ENCODE results near the gene TGM1.
"Not testable (repeated sequence)": the region's sequence is repeated elsewhere in the genome, so short reads cannot be mapped to it uniquely, and the experiment has no call there.

The TGM1 gene

DNA sequence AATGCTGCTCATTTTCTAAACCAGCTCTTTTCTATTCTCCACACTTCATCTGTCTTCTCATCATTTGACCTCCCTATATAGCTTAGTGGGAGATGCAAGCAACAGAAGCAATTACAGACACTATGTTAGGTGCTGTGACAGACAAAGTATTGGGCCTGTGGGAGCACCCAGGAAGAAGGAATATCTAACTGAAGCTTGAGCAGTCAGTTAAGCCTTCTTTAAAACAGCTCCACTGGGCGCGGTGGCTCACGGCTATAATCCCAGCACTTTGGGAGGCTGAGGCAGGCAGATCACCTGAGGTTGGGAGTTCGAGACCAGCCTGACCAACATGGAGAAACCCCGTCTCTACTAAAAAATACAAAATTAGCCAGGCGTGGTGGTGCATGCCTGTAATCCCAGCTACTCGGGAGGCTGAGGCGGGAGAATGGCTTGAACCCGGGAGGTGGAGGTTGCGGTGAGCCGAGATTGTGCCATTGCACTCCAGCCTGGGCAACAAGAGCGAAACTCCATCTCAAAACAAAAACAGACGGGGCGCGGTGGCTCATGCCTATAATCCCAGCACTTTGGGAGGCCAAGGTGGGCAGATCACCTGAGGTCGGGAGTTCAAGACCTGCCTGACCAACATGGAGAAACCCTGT, 59.6 kb downstream of the TGM1 start:
- DNase-seq: not testable (repeated sequence)

DNA sequence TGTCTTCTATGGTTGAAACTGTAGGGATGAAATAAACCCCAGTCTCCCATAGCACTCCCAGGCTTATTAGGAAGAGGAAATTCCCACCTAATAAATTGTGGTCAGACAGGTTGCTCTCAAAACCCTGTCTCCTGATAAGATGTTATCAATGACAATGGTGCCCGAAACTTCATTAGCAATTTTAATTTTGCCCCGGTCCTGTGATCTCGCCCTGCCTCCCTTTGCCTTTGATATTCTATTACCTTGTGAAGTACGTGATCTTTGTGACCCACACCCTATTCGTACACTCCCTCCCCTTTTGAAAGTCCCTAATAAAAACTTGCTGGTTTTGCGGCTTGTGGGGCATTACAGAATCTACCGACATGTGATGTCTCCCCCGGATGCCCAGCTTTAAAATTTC, 60.4 kb downstream of the TGM1 start:
- not testable (repeated sequence) for DNase-seq
